NCI-H748 (cell line): ENCODE results near the gene NRXN3.

ENCODE experiments used
- DNase-seq: peaks from one replicate; lab custom pipeline; 2025; ENCODE audit not compliant: unreplicated experiment; lab: John Stamatoyannopoulos, UW

The NRXN3 gene

DNA sequence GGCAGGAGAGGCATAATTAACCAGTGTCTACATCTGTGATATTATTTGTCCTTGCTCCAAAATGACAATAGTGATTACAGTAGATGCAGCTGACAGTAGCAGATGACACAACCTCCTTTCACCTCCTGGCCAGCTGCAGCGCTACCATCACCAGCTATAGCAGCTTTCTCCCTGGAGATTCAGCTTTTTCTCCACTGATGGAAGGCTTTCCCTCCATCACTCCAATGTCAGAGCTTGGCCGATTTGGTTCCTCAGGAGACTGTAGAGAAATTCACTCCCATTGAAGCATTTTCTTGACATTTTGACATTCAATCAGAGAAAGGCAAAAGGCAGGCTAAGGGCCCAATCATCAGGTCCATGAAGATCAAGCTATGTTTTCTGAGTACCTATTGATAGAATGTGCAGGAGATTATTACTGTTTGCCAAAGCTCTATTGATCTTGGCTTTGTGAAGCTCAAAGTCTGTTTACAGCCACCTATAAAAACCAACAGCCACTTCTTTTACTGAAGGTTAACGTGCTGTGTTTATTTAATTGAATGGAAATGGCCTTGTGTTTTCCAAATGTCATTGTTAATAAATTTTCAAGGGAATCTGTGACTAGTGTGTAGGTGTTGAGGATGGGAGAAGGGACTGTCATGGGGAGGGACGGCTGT lies 1256.1 kb downstream of the NRXN3 start:
- DNase-seq = no peak

DNA sequence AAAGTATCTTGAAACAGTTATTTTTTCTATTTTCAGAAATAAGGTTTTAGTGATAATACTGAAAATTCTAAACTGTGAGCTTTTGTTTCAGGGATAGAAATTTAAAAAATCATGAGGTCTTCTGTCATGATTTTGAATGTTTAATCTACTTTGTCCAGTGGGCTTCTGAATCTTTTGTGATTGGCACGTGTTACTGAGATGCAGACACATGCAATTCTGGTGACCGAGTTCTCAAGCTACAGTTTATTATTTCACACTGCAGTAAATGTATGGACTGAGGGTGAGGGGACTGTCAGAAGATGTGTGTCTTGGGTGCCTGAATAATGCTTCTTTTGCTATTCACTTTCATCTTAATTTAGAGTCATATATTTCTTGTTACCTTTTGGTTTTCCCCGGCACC lies 1262.5 kb downstream of the NRXN3 start:
- DNase-seq = no peak

DNA sequence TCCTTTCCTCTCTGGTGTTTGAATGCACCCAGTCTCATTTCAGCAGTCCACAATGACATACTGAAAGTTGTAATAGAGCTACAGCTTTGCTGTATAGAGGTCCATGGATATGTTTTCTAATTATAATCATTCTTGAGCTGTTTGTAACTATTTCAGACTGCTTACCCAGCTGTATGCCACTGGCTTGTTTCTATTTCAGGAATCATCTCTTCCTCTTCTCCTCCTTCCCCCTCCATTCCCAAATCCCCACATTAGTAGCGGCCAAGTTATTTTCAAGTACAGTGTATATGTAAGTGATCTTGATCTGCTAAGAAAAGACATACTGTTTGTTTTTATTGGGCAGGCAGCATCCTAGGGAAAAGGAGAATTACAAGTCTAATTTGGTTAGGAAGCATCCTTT lies 1266.2 kb downstream of the NRXN3 start:
- DNase-seq = no peak

DNA sequence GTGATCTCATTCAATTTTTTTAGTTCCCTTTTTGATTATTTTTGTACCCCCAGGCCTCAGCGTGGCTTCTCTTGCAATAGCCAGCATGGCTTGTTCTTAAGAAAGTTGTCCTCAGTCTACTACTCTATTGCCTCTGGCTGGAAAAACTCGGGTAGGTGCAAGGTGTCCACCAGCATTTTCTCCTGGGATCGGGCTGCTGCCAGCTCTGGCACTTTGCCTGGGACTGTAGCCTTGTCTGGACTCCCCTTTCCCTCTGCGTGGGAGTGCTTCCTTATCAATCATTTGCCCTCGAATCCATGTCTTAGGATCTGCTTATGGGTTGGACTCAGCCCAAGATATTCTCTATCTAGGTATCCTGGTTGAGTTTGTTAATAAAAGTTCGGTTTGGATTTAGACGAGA lies 1267.8 kb downstream of the NRXN3 start:
- no peak for DNase-seq

DNA sequence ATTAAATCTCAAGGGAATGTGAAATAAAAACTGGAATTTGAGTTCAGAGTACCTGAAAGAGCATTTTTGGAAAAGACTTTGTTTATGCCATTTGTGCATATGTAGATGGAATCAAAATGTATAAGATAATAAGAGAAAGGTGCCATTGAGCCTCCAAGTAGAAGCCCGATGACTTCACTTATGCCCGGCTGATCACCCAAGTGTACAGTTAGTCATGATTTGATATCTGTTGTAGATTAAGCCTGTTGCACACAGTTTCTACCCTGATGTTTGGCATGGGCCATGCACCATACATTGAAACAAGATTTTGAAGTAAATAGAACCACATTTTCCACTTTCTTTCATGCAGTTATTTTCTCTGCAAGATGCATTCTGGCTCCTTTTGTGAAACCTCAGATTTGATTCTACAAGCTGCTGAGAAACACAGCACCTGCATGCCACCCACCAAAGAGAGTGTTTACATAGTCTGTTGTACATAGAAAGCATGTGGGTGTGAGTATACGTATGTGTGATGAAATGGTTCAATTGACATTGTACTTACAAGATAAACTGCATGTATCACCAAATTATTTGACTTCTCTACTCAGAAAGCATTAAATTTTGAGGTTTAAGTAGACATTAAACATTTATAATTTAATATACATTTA lies 1268.6 kb downstream of the NRXN3 start:
- DNase-seq = no peak

DNA sequence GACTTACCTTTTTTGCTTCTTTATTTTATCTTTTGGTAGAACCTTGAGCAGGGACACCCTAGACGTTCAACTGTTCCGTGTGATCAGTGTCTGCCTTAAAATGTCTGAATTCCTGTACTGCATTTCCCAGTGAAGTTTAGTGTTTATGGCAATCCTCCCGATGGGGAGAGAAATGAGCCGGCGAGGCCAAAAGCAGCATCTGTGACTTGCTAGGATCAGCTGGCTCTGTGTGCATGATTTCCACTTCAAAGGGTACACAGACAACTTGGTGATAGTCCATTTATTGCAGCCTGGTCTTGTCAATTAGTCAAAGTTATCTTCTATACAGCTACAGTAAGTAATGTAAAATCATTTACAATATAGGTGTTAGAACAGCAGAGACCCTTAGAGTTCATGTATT lies 1272.6 kb downstream of the NRXN3 start:
- no peak for DNase-seq

DNA sequence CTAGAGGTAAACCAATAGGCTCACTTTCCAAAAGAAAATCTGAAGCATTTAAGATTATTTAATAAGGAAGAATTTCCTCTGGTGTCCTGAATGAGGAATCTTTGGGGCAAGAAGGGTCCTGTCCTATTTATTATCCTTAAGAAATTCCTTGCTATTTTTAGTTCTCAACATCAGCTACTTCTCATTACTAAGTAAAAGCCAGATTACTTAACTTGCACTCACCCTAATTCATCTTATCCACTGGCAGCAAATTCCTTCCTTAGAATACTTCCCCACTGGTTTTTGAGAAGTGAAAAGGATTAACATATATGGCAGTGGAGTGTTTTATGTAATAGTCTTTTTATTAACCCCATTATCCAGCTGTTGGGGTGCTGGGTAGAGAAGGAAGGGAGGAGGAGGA lies 1273.4 kb downstream of the NRXN3 start:
- no peak for DNase-seq

DNA sequence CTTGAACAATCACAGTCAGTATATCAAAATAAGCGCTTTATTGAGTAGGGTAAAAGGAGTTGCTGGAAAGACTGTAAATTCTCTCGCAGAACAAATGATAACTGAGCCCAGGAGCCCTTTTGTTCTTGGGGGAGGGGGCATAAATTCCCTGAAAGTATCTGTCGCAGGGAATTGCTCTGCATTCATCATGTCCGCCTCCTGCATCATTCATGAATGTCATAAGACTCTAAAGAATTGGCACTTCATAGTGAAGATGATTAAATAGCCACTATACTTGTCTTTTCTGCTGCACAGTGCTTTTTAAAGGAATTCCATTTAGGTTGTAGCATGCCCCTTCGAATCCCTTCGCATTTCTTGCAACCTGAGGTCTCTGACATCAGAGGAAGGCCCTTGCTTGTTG lies 1278.8 kb downstream of the NRXN3 start:
- no peak for DNase-seq

DNA sequence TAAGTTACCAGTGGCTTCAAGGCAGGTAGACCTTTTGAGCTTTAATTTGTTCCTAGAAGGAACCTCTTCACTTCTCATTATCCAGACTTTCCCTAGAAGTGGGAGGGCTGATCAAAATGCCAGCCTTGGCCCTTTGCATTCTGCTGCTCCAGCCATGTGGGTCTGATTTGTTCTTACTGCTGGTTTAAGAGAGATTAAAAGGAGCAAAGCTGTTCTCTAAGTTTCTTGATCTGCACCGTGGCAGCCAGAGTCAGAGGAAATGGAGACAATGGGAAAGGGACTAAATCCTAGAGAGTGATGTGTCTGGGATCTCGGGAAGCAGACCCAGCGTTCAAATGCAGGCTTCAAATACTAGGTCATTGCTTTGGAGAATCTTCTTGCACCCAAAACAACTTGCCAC lies 1281.4 kb downstream of the NRXN3 start:
- DNase-seq = no peak

DNA sequence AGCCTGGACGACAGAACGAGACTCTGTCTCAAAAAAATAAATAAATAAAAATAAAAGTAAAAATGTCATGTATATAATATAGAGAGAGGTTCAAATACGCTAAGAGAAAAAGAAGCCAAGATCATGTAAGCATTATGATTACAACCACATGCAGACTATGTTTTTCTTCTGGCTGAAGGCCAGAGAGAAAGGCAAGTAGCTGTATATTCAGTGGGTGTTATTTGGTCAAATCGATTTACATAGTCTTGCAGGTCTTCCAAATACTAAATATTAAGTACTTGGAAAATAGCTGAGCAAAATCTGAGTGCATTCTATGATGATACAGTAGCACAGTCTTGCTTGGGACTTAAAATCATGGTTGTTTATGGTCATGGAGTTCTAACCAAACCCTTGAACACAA lies 1283.1 kb downstream of the NRXN3 start:
- DNase-seq = no peak

DNA sequence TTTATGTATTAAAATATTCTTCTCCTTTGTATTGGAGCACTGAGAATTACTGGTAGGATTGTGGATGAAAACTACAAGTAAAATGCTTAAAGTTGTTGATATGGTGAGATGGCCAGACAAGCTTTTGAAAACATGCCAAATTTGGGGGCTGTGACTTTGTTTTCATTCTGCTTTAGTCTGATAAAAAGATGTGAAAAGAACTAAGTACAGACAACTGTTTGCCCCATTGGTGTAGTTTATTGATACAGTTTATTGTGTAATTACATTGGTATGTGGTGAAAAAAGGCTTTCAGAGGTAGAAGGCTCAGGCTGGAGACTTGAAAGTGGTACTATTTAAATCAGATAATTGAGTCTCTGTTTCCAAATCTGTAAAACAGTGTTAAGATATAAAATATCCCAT lies 1294.3 kb downstream of the NRXN3 start:
- DNase-seq = no peak

DNA sequence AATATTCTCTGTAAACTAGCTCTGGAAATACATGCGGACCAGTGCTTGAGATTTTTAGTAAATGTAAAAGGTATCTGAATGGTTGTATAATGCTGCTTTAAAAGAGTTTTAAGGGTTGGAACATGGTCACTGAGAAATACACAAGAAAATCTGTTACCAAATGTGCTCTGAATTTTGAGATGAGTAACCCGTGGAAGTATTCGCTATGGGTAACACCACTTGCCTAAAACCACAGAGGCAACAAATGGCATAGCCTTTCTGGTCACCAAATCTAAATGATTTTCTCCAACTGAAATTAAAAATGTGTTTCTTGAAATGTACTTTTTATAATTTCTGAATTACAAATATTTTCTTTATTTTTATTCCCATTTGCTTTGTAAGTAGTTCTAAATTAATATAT lies 1295.5 kb downstream of the NRXN3 start:
- no peak for DNase-seq

DNA sequence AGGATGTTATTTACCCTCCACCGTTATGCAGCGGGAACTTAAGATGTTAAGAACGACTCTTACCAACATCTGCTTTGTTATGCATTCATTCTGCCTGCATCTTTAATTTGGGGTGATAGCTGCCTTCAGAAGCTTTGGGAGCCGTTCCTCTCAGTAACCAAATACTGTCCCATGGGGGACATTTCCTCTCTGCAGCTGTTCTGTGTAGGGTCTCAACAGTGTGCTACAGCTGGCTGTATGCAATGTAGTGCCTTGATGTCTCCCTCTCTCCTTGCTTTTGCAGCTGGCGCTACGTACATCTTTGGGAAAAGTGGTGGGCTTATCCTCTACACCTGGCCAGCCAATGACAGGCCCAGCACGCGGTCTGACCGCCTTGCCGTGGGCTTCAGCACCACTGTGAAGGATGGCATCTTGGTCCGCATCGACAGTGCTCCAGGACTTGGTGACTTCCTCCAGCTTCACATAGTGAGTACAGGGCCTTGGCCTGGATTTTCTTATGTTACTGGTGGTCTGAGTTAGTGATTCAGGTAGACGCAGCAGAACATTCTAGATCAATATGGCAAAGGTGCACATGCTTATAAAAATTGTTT lies 1296.9 kb downstream of the NRXN3 start:
- DNase-seq = no peak

DNA sequence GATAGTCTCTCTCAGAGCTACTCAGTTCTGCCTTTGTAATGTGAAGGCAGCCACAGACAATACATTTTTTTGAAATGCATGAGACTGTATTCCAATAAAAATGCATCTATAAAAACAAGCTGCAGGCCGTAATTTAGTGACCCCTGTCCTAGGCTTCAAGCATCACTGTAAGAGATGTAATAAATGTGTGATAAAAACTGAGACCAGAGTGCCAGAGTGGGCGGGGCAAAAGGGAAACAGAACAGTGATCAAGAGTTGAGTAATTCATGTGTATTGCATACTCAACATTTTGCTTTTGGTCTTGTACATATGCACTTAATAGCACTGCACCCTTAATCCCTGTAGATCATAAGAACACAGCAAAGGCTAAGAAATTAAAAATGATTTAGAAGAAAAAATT lies 1297.7 kb downstream of the NRXN3 start:
- DNase-seq = no peak

DNA sequence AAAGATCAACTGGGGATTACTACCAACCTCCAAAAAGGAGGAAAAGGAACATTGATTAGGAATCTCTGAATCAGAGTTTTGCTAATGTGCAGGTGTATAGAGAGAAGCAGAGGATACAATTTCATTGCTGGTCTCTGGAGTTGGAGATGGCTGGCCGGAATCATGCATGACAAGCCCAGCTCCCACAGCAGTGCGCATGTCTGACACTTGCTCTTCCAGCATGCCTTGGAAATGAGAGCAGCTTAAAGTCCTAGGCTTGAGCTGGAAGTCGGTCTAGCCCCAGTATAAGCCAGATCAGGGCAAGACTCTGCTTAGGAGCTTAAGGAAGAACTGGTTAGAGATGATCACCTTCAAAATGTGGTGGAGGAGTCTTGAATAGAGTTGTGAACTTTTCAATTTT lies 1298.3 kb downstream of the NRXN3 start:
- DNase-seq = no peak

DNA sequence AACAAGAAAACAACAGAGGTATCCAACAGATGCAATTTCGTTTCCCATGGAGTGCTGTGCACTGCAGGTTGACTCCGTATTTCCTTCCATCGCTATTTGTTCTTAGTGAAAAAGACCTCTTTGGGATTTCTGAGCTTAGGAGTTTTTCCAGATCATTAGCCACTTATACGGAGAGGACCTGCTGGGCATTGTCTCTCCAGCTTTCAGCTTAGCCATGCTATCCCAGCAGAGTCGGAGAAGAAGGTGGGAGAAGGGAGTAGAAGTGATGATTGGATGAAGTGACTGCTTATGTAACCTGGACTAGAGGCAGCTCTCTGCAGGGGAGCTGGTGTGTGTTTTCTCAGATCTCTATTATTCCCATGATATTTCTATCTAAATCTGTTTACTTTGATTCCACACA lies 1303.5 kb downstream of the NRXN3 start:
- DNase-seq = no peak

DNA sequence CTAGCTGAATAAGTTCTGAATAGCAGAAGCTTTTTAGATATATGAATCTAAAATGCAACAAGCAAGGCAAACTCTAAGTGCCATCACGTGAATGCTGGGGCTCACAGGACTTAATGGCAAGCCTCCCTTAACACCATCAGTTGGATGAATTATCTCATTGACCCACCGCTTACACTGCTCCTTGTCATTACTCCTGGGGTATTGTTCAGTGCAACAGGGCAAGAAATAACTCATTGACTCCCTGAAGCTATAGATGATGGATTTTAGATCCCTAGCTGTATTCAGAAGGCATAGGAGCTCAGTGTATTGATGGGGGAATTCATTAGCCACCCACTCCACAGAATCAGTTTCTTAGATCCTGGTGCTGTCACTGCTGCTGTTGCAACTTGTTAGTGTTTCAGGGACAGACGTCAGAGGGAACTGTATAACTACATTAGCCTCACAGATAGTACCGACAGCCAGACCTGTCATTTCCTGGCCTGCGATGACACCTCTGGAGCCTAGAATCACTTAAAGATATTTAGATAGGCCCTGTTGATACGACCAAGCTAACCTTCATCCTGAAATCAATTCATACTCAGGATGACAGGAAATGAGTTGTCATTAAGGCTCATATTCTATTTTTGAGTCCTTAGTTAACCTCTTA lies 1305.8 kb downstream of the NRXN3 start:
- no peak for DNase-seq

DNA sequence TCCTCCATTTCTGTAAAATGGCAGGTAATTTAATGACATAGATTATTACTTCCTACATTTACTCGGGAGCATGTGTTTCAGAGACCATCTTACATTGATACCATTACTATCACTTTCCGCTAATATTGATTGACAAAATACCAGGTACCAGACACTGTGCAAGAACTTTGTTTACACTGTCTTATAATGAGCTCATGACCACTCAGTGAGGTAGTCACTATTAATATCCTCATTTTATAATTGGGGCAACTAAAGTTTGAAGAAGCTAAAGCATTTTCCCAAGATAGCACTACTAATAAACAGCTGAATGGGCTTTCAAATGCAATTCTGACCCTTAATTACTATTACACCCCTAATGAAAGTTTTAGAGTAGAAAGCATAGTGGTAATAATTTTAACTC lies 1306.4 kb downstream of the NRXN3 start:
- no peak for DNase-seq

DNA sequence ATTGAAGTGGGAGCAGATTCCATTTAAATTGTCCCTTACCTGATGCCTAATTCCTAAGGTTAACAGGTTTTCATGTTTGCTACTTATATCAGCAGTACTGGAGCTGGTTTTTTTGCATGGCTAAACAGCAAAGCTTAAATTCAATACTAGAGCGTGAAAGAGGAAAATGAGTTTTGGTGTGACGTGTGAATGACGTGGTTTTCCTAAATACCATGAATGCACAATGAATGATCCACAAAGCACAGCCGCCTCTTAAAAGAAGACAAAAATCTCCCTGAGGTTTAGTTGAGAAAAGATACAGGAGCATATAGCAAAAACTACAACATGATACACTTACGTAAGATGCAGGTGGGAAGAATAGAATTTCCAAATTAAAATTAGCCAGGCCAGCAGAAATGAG lies 1310.0 kb downstream of the NRXN3 start:
- DNase-seq = no peak

DNA sequence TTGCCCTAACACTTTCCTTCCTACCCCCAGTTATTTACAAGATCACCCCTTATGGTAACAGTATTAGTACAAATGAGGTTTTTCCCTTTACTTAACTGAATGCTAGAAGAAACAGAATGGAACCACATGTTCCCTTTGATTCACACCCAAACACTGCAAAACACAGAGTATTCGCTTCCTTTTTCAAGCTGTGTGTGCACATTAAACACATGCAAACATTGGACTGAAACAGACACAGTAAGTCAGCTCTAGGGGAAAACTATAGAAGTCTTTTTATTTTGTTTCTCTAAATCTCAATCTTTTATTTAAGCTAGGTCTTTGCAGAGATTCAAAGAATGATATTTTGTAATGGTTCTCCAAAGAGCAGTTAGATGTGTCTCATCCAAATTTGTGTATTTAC lies 1312.7 kb downstream of the NRXN3 start:
- DNase-seq = no peak

DNA sequence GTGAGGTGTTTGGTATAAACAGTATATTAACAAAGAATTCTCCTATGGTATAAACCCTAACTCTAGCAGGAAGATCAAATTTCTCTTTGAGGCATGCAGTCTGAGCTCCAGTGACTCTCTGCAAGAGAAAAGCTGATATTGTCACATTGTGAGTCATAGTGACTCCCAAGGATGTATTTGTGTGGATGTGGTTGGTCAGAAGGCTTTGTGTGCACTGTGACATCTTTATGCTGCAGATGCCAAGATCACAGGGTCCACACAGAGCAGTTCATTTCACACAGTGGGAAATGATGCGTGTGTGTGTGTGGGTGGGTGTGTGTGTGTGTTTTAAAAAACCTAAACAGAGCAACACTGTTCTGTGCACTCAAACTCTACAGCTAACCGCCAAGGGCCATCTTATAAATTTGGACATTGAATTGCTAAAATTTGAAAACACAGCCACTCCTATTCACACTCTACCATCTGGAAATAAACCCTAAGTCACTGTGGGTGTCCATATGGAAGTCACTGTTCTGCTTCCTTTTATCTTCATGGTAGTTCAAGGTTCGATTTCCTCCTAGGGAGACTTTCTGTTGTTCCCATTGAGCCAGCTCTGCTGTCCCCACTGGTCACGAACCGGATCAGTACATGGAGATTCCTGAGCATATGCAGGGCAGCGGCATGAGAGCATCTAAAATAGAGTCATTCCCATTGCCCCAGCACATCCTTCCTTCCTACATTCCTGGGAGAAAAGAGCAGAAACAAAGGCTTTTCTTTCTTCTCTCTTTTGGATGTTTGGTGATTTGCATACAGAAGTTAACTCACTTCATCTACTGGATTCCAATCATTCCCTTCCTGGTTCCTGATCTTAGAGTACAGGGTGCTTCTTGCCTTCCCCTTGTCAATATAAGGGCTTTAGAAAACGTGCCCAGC lies 1313.6 kb downstream of the NRXN3 start:
- no peak for DNase-seq
